ENCODE results near the gene WDPCP.
A peak's percentile ranks its signal among the peaks of the same experiment; 100 is the strongest.
"Not testable (repeated sequence)": the region's sequence is repeated elsewhere in the genome, so short reads cannot be mapped to it uniquely, and the experiment has no call there.

The WDPCP gene

DNA sequence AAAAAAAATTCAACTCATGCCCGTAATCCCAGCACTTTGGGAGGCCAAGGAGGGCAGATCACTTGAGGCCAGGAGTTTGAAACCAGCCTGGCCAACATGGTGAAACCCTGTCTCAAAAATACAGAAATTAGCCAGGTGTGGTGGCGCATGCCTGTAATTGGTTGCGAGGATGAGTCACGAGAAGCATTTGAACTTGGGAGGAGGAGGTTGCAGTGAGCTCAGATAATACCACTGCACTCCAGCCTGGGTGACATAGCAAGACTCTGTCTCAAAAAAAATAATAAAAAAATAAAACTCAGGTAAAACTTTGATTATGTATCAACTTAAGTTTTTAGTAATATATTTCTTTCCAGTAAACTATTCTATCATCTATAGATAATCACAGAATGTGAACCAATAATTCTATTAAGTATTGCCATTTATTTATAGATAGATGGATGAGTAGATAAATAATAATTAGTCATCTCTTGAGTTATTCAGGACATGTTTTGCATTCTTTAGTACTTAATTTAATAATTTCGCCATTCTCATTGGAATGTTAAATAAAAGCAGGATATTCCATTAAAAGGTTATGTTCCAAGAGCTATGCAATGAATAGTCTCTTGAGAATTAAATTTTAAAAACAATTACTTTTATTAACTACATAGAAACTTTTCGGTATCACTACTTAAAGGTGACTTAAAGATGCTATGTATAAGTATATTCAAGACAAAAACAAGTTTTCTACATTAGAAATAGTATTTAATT is 48.7 kb downstream of the WDPCP start:
- no peak for DNase-seq (ENCODE audit: low spot score)

DNA sequence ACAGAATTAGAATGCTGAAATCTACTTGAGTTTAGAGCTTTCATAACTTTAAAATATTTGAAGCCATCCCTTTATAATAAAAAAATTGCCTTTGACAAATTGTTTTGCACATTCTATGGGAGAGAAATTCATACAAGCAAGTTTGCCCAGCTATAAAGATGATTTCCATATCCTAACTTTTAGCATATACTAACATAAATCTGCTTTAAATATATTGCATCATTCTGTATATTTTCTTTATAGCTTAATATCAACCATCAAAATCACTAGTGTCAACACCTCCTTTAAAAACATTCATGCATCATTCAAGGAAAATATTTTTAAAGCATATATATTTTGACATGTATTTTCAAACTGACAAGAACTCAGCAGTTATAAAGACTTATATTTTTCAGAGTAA is 49.9 kb downstream of the WDPCP start:
- DNase-seq (ENCODE audit: low spot score) = no peak

DNA sequence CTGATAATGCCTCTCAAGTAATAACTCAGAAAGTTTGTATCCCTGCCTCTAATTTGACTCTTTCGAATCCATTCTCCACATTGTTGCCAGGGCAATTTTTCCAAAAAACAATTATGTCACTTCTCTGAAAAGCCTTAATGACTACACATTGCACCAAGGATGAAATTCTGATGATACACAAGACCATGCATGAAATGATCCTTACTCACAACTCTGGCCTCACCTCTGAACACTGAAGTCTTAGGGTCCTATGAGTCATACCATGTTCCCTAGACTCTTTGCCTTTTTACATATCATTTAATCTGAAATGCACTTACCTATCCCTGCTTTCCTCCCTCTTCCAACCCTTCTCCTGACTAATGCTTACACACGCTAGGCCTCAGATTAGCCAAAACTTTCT is 51.0 kb downstream of the WDPCP start:
- no peak for DNase-seq (ENCODE audit: low spot score)

DNA sequence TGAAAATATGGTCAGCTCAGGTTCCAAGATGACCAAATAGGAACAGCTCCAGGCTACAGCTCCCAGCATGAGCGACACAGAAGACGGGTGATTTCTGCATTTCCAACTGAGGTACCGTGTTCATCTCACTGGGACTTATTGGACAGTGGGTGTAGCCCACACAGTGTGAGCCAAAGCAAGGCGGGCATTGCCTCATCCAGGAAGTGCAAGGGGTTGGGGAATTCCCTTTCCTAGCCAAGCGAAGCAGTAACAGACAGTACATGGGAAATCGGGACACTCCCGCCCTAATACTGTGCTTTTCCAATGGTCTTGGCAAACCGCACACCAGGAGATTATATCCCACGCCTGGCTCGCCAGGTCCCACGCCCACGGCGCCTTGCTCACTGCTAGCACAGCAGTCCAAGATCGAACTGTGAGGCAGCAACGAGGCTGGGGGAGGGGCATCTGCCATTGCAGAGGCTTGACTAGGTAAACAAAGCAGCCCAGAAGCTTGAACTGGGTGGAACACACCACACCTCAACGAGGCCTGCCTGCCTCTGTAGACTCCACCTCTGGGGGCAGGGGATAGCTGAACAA is 57.5 kb downstream of the WDPCP start:
- no peak for DNase-seq (ENCODE audit: low spot score)

DNA sequence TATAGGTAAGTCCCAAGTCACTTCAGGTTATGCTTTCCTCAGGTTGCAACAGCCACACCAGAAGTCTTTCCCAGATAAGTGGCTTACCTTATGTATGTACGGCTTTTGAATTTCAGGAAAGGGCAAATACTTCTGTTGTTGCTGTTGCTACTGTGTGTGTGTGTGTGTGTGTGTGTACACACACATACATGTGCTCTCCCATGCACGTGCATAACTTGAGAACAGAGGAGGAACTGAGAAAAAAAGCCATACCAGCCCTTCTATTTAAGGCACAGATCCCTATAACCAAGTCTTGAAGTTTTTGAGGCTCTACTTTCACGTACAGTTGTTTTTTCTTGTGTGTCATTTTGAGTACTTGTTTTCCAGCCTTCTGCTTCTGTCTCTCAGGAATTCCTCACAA is 62.4 kb downstream of the WDPCP start:
- DNase-seq (ENCODE audit: low spot score) = no peak

DNA sequence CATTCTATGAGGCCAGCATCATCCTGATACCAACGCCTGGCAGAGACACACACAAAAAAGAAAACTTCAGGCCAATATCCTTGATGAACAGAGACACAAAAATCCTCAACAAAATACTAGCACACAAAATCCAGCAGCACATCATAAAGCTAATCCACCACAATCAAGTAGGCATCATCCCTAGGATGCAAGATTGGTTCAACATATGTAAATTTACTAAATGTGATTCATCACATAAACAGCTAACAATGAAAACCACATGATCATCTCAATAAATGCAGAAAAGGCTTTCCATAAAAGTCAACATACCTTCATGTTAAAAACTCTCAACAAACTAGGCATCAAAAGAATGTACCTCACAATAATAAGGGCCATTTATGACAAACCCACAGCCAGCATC is 65.3 kb downstream of the WDPCP start:
- DNase-seq (ENCODE audit: low spot score) = no peak

DNA sequence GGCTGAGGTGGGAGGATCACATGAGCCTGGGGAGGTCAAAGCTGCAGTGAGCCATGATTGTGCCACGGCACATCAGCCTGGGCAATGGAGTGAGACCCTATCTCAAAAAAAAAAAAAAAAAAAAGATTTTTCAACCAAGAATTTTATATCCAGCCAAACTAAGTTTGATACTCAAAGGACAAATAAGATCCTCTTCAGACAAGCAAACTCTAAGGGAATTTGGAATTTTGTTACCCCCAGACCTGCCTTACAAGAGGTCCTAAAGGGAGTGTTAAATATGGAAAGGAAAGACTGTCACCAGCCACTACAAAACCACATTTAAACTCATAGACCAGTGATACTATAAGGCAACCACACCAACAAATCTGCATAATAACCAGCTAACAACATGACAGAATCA is 67.5 kb downstream of the WDPCP start:
- no peak for DNase-seq (ENCODE audit: low spot score)

DNA sequence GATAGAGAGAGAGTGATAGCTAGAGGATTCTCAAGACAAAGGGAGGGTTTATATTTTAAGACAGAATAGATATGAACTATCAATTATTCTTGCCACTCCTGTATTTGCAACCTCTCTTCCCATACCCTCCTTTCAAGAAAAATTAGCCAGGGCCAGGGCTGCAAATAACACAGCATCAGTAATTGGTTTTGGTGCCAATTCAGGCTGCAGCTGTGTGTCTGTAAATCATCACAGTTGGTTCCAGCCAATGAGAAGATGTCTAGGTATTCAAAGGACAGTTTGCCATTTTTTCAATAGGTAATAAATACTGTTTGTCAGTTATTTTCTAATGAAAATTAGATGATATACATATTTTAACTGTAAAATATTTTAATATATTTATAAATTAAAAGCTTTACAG is 73.5 kb downstream of the WDPCP start:
- no peak for DNase-seq (ENCODE audit: low spot score)

DNA sequence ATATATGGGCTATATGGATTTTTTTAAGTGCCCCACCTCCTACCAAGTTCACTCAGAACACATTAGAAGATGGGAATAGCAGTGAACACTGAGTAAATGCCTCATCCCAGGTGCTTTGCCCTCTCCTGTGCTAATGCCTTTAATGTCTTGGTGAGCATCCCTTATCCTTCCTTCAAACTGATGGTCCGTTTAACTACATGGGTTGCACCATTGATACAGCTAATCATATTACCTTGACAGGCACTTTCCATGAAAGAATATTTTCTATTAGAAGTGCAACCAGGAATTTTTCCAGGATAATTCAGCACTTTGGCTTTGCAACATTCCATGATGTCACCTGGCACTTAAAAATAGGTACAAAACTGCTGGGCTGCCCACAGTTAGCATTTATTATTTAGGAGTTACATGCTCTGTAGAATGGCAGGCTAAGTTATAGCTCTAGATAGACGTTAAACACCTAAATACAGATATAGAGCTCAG is 74.0 kb downstream of the WDPCP start:
- DNase-seq (ENCODE audit: low spot score) = no peak

DNA sequence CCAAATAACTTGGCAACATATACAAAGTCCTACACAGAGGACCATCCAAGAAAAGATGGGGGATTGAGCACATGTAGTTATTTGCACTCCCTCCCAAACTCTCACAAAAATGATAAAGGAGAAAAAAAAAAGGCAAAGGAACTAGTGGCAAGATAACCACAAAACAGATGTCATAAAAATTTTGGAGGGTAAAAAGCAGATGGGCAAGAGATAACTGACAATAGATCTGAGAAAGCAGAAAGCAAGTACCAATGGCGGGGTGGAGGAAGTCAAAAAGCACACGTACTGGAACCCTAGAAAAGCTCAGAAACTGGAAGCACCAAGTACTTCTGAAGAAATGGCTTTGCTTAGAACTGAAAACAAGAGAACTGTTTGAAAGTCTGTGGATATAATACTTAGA is 82.0 kb downstream of the WDPCP start:
- no peak for DNase-seq (ENCODE audit: low spot score)

DNA sequence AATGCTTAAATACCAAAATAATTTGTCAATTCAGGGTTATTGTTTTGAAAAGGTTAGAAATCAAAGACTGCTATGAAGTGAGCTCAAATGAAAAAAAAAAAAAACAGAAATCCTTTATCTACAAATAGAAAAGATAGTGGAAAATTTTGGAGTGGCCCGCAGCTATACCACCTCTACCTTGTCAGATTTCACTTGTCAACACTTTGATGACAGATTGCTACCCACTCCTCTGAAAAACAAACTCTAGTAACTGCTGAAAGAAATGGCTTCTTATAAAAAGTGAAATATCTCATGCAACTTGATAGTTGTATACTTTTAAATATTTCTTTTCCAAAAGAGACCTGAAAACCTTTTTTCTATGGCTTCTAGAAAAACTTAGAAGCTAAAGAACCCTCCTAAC is 84.5 kb downstream of the WDPCP start:
- no peak for DNase-seq (ENCODE audit: low spot score)

DNA sequence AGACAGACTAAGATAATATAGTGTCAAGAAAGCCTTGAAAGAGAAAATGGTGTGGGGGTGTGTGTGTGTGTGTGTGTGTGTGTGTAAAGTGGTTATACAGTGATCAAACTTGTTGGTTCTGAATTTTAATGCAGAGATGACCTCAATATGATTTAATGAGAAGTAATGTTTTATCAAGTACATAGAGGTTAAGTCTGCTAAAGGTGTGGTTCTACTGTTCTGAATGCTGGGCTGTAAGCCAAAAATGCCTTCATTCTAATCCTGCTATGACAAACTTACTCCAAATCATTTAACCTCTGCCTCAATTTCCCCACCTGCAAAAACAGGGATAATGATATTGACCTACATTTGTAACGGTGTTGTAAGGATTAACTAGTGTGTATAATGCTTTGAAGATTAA is 87.9 kb downstream of the WDPCP start:
- no peak for DNase-seq (ENCODE audit: low spot score)

DNA sequence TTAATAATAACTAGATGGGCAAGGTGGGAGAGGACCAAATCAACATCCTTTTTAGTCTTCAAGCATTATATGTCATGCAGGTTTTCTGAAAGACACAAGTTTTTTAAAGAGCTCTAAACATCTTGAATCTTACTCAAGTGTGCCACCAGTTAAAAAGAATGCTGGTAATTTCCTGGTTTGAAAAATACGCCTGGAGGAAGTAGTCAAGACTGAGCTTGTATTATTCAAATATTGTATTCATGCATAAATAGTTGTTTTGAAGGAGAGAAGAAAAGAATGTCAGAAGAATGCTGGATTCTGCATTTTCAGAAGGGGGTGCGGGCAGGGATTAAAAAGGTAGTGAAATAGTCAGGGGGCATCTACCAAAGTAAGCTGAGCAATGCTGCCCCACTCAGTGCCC is 90.7 kb downstream of the WDPCP start:
- no peak for DNase-seq (ENCODE audit: low spot score)

DNA sequence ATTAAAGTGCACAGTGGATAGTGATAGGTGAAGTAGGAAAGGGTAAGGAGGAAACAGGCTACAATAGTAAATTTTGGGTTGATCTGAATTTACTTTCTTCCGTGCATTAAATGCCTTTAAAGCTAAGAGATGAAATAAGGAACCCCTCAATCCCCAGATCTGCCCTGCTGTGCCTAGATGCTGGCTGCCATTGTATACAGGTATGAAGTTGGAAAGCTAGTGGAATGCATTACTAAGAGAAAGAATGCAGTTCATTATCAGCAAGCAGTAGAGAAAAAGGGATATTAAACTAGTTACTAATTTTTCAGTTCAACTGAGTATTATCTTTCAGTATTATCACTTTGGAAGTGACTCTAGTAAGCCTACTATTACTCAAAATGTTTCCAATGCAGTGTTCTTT is 93.3 kb downstream of the WDPCP start:
- DNase-seq (ENCODE audit: low spot score) = no peak

DNA sequence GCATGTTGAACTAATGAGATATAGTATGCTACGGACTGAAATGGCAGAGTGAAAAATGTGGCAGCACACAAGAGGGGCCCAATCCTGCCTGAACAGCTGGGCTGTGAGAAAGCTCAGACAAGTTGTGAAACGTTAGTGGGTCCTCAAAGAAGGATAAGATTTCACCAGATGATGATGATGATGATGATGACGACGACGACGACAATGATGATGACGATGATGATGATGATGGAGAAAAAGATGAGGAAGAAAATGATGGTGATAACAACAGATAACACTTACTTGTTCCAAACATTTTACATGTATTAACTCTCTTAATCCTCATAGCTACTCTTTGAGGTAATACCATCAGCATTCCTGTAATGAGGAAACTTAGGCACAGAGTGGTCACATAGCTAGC is 94.2 kb downstream of the WDPCP start:
- DNase-seq (ENCODE audit: low spot score) = no peak

DNA sequence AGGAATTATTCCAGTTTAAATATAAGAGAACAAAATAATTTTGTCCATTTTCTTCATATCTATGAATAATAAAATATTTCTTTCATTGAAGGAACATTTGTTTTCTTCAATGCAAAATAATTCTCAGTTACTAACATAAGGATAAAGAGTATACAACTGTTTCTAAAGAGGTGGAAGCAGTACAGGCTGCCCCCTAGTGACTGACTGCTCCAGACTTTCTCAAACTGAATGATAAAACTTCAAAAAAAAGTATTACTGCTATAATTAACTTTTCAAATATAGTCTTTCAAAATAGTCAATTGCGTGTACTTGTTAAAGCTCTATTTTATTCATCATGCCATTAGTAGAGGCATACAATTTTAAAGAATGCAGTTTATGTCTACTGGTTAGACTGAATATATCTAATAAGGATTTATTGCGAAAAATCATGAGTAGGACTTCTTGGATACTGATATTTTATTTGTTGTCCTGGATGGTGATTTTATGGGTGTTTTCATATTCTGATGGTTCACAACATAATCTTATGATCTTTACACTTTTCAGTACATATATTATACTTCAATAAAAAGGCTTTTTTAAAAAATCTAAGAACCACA is 100.1 kb downstream of the WDPCP start:
- DNase-seq (ENCODE audit: low spot score) = no peak

DNA sequence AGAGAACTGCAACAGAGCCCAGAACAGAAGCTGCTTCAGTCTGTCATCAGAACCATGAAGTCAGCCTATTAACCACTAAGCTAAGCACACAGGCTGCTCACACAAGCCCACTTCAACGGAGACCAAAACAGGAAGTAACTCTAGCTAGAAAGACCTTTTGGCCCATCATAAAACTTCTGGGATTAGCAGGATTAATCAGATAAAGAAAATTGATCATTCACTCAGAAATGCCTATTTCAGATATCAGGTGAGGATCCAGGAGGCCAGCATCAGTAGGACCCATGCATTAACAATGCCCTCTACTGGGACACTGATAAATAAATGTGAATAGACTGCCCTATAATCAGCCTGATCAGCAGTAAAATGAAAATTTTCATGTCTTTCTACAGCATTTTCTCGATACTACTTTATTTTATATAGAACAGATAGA is 101.4 kb downstream of the WDPCP start:
- DNase-seq (ENCODE audit: low spot score) = no peak

DNA sequence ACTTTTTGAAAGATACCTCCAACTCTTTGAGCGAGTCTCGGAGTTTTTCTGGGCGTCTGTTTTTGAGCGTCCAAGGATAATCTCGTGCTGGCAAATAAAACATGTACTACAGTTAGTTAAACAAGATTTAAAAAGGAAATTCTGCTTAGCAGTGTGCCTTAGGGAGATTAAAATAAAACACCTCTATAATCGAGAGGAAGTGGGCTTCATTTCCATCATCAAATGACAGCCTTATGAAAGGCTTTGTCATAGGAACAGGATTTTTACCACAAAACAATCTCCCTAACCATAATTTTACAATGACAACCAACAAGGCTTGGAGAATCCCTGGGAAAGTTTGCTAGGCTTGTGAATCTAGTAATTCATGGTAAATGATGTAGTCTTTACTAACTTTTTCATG is 103.4 kb downstream of the WDPCP start:
- DNase-seq (ENCODE audit: low spot score) = no peak

DNA sequence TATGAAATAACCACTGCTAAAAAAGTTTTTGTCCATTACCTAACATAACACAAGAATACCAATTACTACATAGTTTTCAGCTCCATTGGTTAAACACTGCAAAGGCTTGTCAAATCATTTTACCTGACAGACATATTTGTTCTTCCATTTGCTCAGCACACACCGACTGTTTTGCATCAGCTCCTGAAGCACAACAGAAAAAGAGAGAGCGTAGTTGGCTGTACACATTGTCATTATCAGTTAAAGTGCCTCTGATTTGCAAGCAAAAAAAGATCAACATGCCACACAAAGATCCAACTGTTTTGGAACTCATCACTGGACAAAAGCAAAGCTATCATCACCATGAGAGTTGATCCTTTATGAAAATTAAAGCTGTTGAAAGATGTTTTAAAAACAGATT is 103.8 kb downstream of the WDPCP start:
- peak; percentile 7 for DNase-seq (ENCODE audit: low spot score)

DNA sequence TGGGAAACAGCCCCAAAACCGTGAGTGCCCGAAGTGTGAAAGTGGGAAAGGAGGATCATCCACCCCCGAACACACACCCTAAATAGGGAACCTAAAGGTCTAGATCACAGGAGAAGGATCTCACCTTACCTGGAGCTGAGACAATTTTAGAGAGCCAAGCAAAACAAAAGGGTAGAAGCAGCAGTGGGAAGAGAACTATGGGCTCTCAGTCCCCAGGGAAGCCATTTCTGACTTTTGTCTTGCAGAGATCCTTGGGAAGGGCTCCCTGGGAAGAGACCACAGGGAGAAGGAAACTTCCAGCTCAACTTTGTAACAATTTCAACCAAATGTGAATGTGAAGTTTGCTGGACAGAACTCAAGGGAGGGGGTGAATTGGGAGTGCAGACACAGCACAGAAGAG is 110.6 kb downstream of the WDPCP start:
- DNase-seq (ENCODE audit: low spot score) = no peak

DNA sequence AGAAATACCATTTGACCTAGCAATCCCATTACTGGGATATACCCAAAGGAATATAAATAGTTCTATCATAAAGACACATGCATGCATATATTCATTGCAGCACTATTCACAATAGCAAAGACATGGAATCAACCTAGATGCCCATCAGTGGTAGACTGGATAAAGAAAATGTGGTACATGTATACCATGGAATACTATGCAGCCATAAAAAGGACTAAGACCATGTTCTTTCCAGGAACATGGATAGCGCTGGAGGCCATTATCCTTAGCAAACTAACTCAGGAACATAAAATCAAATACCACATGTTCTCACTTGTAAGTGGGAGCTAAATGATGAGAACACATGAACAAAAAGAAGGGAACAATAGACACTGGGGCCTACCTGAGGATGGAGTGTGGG is 119.0 kb downstream of the WDPCP start:
- DNase-seq (ENCODE audit: low spot score) = not testable (repeated sequence)

DNA sequence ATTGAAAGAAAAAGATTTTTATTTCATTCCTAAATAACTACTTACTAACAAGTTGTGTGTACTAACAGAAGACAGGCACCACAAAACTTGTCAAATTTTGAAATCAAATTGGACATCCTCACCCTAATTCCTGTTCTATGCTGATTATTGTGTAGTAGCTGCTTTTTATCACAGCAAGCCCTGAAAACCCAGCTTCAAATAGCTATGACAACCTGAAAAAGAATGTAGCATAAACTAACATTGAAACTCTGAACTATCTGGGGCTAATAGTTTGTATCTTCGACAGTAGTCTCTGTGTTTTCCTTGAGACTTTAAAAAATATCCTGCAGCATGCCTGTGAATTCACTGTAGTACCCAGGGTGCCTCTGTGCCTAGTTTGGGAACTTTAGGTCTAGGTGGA is 122.6 kb downstream of the WDPCP start:
- DNase-seq (ENCODE audit: low spot score) = no peak

DNA sequence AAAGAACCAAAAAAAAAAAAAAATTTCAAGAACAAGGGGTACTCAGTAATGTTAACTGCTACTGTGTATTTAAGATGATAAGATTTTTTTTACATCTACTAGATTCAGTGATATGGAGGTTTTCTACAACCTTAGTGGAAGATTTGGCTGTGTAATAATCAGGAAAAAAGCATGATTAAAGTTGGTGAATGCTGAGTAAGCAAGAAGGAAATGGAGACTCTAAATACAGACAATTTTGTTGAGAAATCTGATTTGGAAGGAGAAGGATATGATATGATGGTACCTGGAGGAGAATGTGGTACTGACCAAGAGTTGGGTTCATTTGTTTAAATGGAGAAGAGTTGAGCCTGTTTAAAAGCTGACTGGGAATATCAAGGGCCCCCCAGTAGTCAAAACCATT is 125.1 kb downstream of the WDPCP start:
- DNase-seq (ENCODE audit: low spot score) = no peak

DNA sequence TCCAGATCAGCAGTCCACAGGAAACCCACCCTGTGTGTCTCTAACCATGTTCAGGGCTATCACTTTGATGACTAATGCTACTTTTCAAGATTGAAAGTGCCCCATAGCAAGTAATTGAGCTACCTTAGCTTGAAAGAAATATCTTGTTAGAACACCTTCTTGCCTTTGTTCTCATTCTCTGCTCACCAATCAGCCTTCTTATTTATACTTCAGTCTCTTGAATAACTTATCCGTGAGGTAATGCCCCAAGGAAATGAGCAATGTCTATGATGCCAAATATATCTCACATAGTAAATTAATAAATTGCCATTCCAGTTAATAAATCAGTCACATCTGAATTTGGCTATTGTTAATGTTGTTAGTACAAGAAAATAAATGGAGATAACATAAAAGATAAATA is 141.6 kb downstream of the WDPCP start:
- DNase-seq (ENCODE audit: low spot score) = no peak
